Fibroblast of skin of back (primary cell): ENCODE data around the gene CCSER1.
A peak's percentile ranks its signal among the peaks of the same experiment; 100 is the strongest.

Experiments
- DNase-seq: peaks from one replicate; pipeline ENCODE4 v3.0.0-alpha.2; 2013

Gene CCSER1

GRCh38 chr4:90128961-90129495 lies 1.8 kb downstream of the CCSER1 start:
- DNase-seq: no peak

- no peak for DNase-seq
These were observed 2.9 kb downstream of the CCSER1 start for GRCh38 chr4:90130076-90130475.

GRCh38 chr4:90137555-90137954 lies 10.4 kb downstream of the CCSER1 start:
- DNase-seq: peak; percentile 14

GRCh38 chr4:90142081-90142480 lies 14.9 kb downstream of the CCSER1 start:
- DNase-seq: no peak

GRCh38 chr4:90145319-90145718 lies 18.1 kb downstream of the CCSER1 start:
- no peak for DNase-seq

- no peak for DNase-seq
These were observed 19.1 kb downstream of the CCSER1 start for GRCh38 chr4:90146306-90146705.

GRCh38 chr4:90148574-90149148 lies 21.5 kb downstream of the CCSER1 start:
- DNase-seq: no peak

GRCh38 chr4:90152024-90152423 lies 24.8 kb downstream of the CCSER1 start:
- no peak for DNase-seq

GRCh38 chr4:90159193-90159592 lies 32.0 kb downstream of the CCSER1 start:
- no peak for DNase-seq

GRCh38 chr4:90160044-90160443 lies 32.9 kb downstream of the CCSER1 start:
- DNase-seq: no peak

- DNase-seq: no peak
These were observed 35.4 kb downstream of the CCSER1 start for GRCh38 chr4:90162566-90162965.

- DNase-seq: no peak
These were observed 36.7 kb downstream of the CCSER1 start for GRCh38 chr4:90163872-90164271.

- DNase-seq: no peak
These were observed 38.7 kb downstream of the CCSER1 start for GRCh38 chr4:90165883-90166282.

GRCh38 chr4:90171491-90171890 lies 44.3 kb downstream of the CCSER1 start:
- no peak for DNase-seq

GRCh38 chr4:90174621-90175023 lies 47.4 kb downstream of the CCSER1 start:
- DNase-seq: no peak

GRCh38 chr4:90181644-90182043 lies 54.5 kb downstream of the CCSER1 start:
- DNase-seq: no peak

GRCh38 chr4:90183254-90183653 lies 56.1 kb downstream of the CCSER1 start:
- no peak for DNase-seq

- DNase-seq: no peak
These were observed 57.4 kb downstream of the CCSER1 start for GRCh38 chr4:90184560-90184959.

GRCh38 chr4:90185416-90185815 lies 58.2 kb downstream of the CCSER1 start:
- no peak for DNase-seq

- no peak for DNase-seq
These were observed 59.0 kb downstream of the CCSER1 start for GRCh38 chr4:90186229-90186628.

- no peak for DNase-seq
These were observed 60.1 kb downstream of the CCSER1 start for GRCh38 chr4:90187148-90187884.

- DNase-seq: no peak
These were observed 62.0 kb downstream of the CCSER1 start for GRCh38 chr4:90189178-90189577.

- DNase-seq: no peak
These were observed 62.8 kb downstream of the CCSER1 start for GRCh38 chr4:90189946-90190345.

GRCh38 chr4:90190525-90190924 lies 63.3 kb downstream of the CCSER1 start:
- no peak for DNase-seq
